ENCODE data around the gene PLCH1.

The PLCH1 gene

DNA sequence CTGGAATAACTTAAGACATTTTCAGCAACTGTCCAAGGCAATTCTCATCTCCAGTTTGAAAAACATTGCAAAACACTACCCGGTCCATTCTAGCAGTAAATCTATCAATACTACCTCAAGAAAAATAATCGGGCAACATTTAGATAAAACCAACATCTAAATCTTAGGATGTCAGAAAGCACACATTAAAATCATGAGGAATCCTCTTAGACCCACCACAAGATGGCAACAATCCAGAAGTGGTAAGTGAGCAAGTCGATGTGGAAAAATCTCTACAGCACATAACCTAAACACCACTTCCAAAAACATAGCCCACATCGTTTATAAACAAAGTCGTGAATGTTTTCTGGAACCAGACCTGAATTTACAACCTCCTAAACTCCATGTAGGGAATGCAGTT is 5.7 kb downstream of the PLCH1 start:
- no peak for ATAC-seq

DNA sequence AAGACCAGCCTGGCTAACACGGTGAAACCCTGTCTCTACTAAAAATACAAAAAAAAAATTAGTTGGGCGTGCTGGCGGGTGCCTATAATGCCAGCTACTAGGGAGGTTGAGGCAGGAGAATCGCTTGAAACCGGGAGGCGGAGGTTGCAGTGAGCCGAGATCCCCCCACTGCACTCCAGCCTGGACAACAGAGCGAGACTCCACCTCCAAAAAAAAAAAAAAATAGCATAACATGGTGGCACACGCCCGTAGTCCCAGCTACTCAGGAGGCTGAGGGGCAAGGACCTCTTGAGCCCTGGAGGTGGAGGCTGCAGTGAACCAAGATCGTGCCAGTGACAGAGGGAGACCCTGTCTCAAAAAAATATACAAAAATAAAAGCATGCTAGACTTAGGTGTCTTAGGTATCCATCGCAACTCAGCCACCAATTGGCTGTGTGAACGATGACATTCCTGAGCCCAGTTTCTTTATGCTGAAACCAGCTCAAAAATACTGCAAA is 6.2 kb downstream of the PLCH1 start:
- TF ChIP-seq ARNTL (CRISPR knock-in tag; IDR thresholded peaks at IDR 0.05; ENCODE audit: borderline replicate concordance, low read depth) = no peak
- no peak for ATAC-seq

More for the DNA sequence above, 5.7 kb downstream of the PLCH1 start:
- TF ChIP-seq GLIS3 (CRISPR knock-in tag; IDR thresholded peaks at IDR 0.05) (no peak), ZNF565 (CRISPR knock-in tag; conservative IDR thresholded peaks at IDR 0.05; ENCODE audit: low read depth) (no peak), TCF4 (CRISPR knock-in tag; IDR thresholded peaks at IDR 0.05; ENCODE audit: borderline replicate concordance) (no peak)
- TF ChIP-seq, protein P1, sequence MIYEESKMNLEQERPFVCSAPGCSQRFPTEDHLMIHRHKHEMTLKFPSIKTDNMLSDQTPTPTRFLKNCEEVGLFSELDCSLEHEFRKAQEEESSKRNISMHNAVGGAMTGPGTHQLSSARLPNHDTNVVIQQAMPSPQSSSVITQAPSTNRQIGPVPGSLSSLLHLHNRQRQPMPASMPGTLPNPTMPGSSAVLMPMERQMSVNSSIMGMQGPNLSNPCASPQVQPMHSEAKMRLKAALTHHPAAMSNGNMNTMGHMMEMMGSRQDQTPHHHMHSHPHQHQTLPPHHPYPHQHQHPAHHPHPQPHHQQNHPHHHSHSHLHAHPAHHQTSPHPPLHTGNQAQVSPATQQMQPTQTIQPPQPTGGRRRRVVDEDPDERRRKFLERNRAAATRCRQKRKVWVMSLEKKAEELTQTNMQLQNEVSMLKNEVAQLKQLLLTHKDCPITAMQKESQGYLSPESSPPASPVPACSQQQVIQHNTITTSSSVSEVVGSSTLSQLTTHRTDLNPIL (CRISPR knock-in tag; IDR thresholded peaks at IDR 0.05; ENCODE audit: low read depth) = no peak
- TF ChIP-seq, protein P2, sequence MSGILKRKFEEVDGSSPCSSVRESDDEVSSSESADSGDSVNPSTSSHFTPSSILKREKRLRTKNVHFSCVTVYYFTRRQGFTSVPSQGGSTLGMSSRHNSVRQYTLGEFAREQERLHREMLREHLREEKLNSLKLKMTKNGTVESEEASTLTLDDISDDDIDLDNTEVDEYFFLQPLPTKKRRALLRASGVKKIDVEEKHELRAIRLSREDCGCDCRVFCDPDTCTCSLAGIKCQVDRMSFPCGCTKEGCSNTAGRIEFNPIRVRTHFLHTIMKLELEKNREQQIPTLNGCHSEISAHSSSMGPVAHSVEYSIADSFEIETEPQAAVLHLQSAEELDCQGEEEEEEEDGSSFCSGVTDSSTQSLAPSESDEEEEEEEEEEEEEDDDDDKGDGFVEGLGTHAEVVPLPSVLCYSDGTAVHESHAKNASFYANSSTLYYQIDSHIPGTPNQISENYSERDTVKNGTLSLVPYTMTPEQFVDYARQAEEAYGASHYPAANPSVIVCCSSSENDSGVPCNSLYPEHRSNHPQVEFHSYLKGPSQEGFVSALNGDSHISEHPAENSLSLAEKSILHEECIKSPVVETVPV (CRISPR knock-in tag; IDR thresholded peaks at IDR 0.05) = no peak

DNA sequence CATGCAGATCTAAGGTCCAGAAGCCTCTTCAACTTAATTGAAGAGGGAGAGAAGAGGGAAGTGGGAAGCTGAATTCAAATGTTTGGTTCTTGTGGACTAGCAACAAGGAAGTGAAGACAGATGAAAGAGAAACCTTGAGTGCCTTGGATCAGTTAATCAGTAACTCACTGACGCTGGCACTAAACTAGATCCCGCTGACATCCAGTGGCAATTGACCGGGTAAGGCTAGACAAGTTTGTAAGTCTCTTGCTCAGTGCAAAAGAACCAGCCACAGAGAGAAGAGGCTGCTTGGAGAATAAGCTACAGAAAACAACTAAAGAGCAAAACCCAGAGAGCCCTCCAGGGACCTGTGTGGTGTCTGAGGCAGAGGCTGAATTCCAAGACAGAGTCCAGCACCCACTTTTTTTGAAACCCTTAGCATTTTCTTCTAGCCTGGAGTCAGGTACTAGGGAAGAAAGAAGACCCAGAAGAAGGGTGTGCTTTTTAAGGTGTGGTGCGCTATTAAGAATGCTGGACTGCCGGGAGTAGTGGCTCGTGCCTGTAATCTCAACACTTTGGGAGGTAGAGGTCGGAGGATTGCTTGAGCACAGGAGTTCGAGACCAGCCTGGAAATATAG is 6.9 kb downstream of the PLCH1 start:
- TF ChIP-seq RARB (CRISPR knock-in tag; IDR thresholded peaks at IDR 0.05) (no peak), ISL1 (CRISPR knock-in tag; IDR thresholded peaks at IDR 0.05) (no peak), BACH2 (CRISPR knock-in tag; IDR thresholded peaks at IDR 0.05; ENCODE audit: borderline replicate concordance) (no peak), GLIS3 (CRISPR knock-in tag; IDR thresholded peaks at IDR 0.05) (no peak), CSDC2 (CRISPR knock-in tag; IDR thresholded peaks at IDR 0.05) (no peak), ZNF8 (CRISPR knock-in tag; IDR thresholded peaks at IDR 0.05) (no peak)
- TF ChIP-seq, protein P3, sequence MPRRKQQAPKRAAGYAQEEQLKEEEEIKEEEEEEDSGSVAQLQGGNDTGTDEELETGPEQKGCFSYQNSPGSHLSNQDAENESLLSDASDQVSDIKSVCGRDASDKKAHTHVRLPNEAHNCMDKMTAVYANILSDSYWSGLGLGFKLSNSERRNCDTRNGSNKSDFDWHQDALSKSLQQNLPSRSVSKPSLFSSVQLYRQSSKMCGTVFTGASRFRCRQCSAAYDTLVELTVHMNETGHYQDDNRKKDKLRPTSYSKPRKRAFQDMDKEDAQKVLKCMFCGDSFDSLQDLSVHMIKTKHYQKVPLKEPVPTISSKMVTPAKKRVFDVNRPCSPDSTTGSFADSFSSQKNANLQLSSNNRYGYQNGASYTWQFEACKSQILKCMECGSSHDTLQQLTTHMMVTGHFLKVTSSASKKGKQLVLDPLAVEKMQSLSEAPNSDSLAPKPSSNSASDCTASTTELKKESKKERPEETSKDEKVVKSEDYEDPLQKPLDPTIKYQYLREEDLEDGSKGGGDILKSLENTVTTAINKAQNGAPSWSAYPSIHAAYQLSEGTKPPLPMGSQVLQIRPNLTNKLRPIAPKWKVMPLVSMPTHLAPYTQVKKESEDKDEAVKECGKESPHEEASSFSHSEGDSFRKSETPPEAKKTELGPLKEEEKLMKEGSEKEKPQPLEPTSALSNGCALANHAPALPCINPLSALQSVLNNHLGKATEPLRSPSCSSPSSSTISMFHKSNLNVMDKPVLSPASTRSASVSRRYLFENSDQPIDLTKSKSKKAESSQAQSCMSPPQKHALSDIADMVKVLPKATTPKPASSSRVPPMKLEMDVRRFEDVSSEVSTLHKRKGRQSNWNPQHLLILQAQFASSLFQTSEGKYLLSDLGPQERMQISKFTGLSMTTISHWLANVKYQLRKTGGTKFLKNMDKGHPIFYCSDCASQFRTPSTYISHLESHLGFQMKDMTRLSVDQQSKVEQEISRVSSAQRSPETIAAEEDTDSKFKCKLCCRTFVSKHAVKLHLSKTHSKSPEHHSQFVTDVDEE (CRISPR knock-in tag; IDR thresholded peaks at IDR 0.05) = no peak
- TF ChIP-seq, protein P2 (CRISPR knock-in tag; IDR thresholded peaks at IDR 0.05) = no peak
- TF ChIP-seq, protein P4, sequence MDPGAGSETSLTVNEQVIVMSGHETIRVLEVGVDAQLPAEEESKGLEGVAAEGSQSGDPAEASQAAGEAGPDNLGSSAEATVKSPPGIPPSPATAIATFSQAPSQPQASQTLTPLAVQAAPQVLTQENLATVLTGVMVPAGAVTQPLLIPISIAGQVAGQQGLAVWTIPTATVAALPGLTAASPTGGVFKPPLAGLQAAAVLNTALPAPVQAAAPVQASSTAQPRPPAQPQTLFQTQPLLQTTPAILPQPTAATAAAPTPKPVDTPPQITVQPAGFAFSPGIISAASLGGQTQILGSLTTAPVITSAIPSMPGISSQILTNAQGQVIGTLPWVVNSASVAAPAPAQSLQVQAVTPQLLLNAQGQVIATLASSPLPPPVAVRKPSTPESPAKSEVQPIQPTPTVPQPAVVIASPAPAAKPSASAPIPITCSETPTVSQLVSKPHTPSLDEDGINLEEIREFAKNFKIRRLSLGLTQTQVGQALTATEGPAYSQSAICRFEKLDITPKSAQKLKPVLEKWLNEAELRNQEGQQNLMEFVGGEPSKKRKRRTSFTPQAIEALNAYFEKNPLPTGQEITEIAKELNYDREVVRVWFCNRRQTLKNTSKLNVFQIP (CRISPR knock-in tag; IDR thresholded peaks at IDR 0.05; ENCODE audit: borderline replicate concordance, low read depth) = no peak
- TF ChIP-seq, protein P1 (CRISPR knock-in tag; IDR thresholded peaks at IDR 0.05; ENCODE audit: low read depth) = no peak
- ATAC-seq = no peak

DNA sequence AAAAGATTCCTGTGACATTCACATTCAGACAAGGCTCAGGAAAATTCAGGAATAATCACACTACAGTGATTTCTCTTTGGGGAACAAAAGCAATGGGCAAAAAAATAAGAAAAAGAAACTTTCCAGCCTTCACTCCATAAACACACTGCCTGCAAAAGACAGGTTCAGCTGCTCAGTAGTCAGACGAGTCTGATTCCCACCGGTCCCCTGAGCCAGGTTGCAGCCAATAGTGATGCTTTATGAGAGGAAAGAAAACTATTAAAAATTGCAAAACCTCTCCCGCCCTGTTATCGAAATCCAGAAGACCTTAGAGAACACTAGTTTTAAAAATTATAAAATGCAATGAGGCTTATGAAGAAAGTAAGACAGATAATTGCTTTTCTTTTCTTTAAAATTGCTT is 8.5 kb downstream of the PLCH1 start:
- no peak for ATAC-seq
- TF ChIP-seq ZFP30 (CRISPR knock-in tag; IDR thresholded peaks at IDR 0.05) (no peak), ZNF8 (CRISPR knock-in tag; IDR thresholded peaks at IDR 0.05) (no peak), ARNTL (CRISPR knock-in tag; IDR thresholded peaks at IDR 0.05; ENCODE audit: borderline replicate concordance, low read depth) (no peak), ZC3H10 (CRISPR knock-in tag; IDR thresholded peaks at IDR 0.05) (no peak), ESRRG (CRISPR knock-in tag; IDR thresholded peaks at IDR 0.05) (no peak), OSR1 (CRISPR knock-in tag; IDR thresholded peaks at IDR 0.05) (no peak), CSDC2 (CRISPR knock-in tag; IDR thresholded peaks at IDR 0.05) (no peak), ISL1 (CRISPR knock-in tag; IDR thresholded peaks at IDR 0.05) (no peak), ZFP3 (CRISPR knock-in tag; IDR thresholded peaks at IDR 0.05) (no peak)
- TF ChIP-seq, protein P4 (CRISPR knock-in tag; IDR thresholded peaks at IDR 0.05; ENCODE audit: borderline replicate concordance, low read depth) = no peak
- TF ChIP-seq, protein P5, sequence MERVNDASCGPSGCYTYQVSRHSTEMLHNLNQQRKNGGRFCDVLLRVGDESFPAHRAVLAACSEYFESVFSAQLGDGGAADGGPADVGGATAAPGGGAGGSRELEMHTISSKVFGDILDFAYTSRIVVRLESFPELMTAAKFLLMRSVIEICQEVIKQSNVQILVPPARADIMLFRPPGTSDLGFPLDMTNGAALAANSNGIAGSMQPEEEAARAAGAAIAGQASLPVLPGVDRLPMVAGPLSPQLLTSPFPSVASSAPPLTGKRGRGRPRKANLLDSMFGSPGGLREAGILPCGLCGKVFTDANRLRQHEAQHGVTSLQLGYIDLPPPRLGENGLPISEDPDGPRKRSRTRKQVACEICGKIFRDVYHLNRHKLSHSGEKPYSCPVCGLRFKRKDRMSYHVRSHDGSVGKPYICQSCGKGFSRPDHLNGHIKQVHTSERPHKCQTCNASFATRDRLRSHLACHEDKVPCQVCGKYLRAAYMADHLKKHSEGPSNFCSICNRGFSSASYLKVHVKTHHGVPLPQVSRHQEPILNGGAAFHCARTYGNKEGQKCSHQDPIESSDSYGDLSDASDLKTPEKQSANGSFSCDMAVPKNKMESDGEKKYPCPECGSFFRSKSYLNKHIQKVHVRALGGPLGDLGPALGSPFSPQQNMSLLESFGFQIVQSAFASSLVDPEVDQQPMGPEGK (CRISPR knock-in tag; IDR thresholded peaks at IDR 0.05; ENCODE audit: borderline replicate concordance) = no peak
